ENCODE measurements around the gene AGTRAP. TPM values are rescaled to one million over a fixed set of nuclear protein-coding genes. Genes with fewer than 3 reads are reported as not detected.

The AGTRAP gene
- total and polyA plus RNA-seq, 2 of the 8 experiments (the other 6 are each of a cell fraction or from before 2014, with no cell fraction given): 69.7 to 192 TPM

GRCh38 chr1:11700601-11701467 is 35.1 kb upstream of the AGTRAP start:
- H3K79me1 ChIP-seq (ENCODE audit: low read depth, low read length): peaks cover 9% of the 10 kb centered on the region
- no peak overlapping the region for H3K4ac ChIP-seq (replicated peaks; ENCODE audit: insufficient read length, low read depth, low read length)
- peak overlapping the region; percentile 5 for H4K91ac ChIP-seq (replicated peaks; ENCODE audit: insufficient read length, low read length)
- peaks cover 6% of the 10 kb centered on the region for H3K23me2 ChIP-seq (ENCODE audit: low read depth, low read length)
- 0 out of 2 replicates have a peak overlapping the region, but pooled peaks have one; percentile 25 for H2BK15ac ChIP-seq (ENCODE audit: low read length)
- no peaks in the 10 kb centered on the region for H3K9me3 ChIP-seq (ENCODE audit: insufficient read depth in 2 of 2, low read depth in 1 of 2, low read length in 1 of 2)
- no peak overlapping the region for H3K27ac ChIP-seq (ENCODE audit: low read depth, low read length)
- H3K56ac ChIP-seq (replicated peaks; ENCODE audit: insufficient read length, low read depth, low read length): no peak overlapping the region
- no peak overlapping the region for H4K5ac ChIP-seq (ENCODE audit: insufficient read length, low read depth, low read length)
- H4K8ac ChIP-seq (ENCODE audit: extremely low read depth, insufficient read depth, low read length): no peak overlapping the region
- POLR2A ChIA-PET (ENCODE audit: partially characterized antibody): interaction anchor here (0.8 to 32.0 kb wide), 8 partner anchors 10 to 209 kb away, joined by 3 to 1025 read pairs (median 4); partner anchors contain the start of genes AGTRAP, DRAXIN, FBXO6 and MAD2L2
- no peak overlapping the region for H2BK120ac ChIP-seq (replicated peaks; ENCODE audit: low read depth, low read length)
- H2BK12ac ChIP-seq (ENCODE audit: low read depth, low read length): peak overlapping the region; percentile 62; the same call in 1 of the 2 replicates
- 0 out of 2 replicates have a peak overlapping the region, but pooled peaks have one; percentile 87 for H2AK5ac ChIP-seq (ENCODE audit: low read depth, low read length)
- H2BK5ac ChIP-seq (ENCODE audit: low read depth, low read length): peak overlapping the region; percentile 77; the same call in 1 of the 2 replicates
- H2AFZ ChIP-seq (ENCODE audit: low read length): no peak overlapping the region
- no peak overlapping the region for H3K23ac ChIP-seq (ENCODE audit: insufficient read length)
- peaks cover 6 to 37% (median 27%) of the 10 kb centered on the region in 4 experiments for H3K4me1 ChIP-seq (replicated peaks in 1 of 4; ENCODE audit: control insufficient read depth in 3 of 4, insufficient read depth in 4 of 4, low read length in 3 of 4)
- no peak overlapping the region; a peak in 1 of 8 replicates for H3K4me3 ChIP-seq (ENCODE audit: extremely low read depth in 1 of 4, insufficient read depth in 2 of 4, low read depth in 3 of 4, low read length in 4 of 4)
- H3K27me3 ChIP-seq (replicated peaks in 1 of 4; ENCODE audit: control insufficient read depth in 3 of 4, extremely low read depth in 1 of 4, insufficient read depth in 3 of 4, low read length in 3 of 4): no peaks in the 10 kb centered on the region; a peak in 1 of 7 replicates
- TF ChIP-seq TEAD4 (IDR thresholded peaks at IDR 0.05; ENCODE audit: low read depth, low read length) (0 out of 2 replicates have a peak, but pooled peaks have one; percentile 13), MAFK (IDR thresholded peaks at IDR 0.05; ENCODE audit: low read depth, low read length) (no peak)
- H3K4me2 ChIP-seq (ENCODE audit: insufficient read depth in 1 of 2, low read depth in 2 of 2, low read length in 2 of 2): peak overlapping the region; percentile 14 to 43; a peak in 3 of 4 replicates
- H3K36me3 ChIP-seq (ENCODE audit: control insufficient read depth in 2 of 4, insufficient read depth in 4 of 4, low read length in 3 of 4): peaks cover 0 to 6% (median 0%) of the 10 kb centered on the region in 4 experiments; a peak in 1 of 8 replicates
- FAIRE-seq: no peak
- H2BK20ac ChIP-seq (ENCODE audit: low read length): peak overlapping the region; percentile 73; the same call in 1 of the 2 replicates
- CTCF ChIA-PET (ENCODE audit: partially characterized antibody): interaction anchor here (0.6 to 2.3 kb wide), 11 partner anchors 9 to 66 kb away, joined by 3 to 7 read pairs (median 4); partner anchors contain the start of gene DRAXIN
- WGBS, 2 experiments (ENCODE audit: extremely low coverage in 1 of 2, insufficient coverage in 1 of 2, insufficient read length in 1 of 2, insufficient replicate concordance in 2 of 2, low coverage in 1 of 2, low lambda C conversion rate in 2 of 2, missing lambda C conversion rate in 1 of 2): 78% methylated on average over 31 of the region's 34 CpGs; no CpG with 5 or more reads in 1 of the 2 experiments
- H3K14ac ChIP-seq (ENCODE audit: insufficient read length): no peak overlapping the region
- peaks cover 6 to 15% of the 10 kb centered on the region in 2 experiments; a peak in 2 of 4 replicates for H3K79me2 ChIP-seq (ENCODE audit: control insufficient read depth in 1 of 2, insufficient read depth in 2 of 2, low read length in 2 of 2)
- H4K20me1 ChIP-seq (replicated peaks in 1 of 2; ENCODE audit: control insufficient read depth in 1 of 2, insufficient read depth in 2 of 2, low read length in 2 of 2): peaks cover 0 to 7% of the 10 kb centered on the region in 2 experiments
- peak overlapping the region; percentile 36 for H3K18ac ChIP-seq (ENCODE audit: extremely low read depth, low read length)
- peak in 1 of 2 experiments; percentile 58 for DNase-seq (ENCODE audit: low read depth in 1 of 2, low spot score in 2 of 2)
- H3K9ac ChIP-seq (replicated peaks in 1 of 4; ENCODE audit: extremely low read depth in 1 of 4, low read depth in 3 of 4, low read length in 3 of 4): no peak overlapping the region

Measured in H1 (cell line).